Thyroid gland (tissue), 4 donors: Measurements from ENCODE around the gene NKX1-1.

Source experiments
- POLR2A ChIP-seq, 2 donors: fragments of 450-650 bp; IDR thresholded peaks; one replicate each; pipeline ENCODE4 v1.6.1; 2017; ENCODE audit warnings: antibody characterized with exemption in 2 of 2, mild to moderate bottlenecking in 2 of 2, moderate library complexity in 1 of 2
- TF ChIP-seq, protein P1 (sequence below), 6 experiments: fragments of 200-600 bp in 3 of 6; fragments of 450-650 bp in 3 of 6; sonication (generic) in 3 of 6; IDR thresholded peaks; one replicate each; pipeline ENCODE4 v1.5.1; 2016 to 2019; ENCODE audit warnings: antibody characterized with exemption in 6 of 6, mild to moderate bottlenecking in 2 of 6, inconsistent platforms in 1 of 6, moderate library complexity in 1 of 6

DNA sequence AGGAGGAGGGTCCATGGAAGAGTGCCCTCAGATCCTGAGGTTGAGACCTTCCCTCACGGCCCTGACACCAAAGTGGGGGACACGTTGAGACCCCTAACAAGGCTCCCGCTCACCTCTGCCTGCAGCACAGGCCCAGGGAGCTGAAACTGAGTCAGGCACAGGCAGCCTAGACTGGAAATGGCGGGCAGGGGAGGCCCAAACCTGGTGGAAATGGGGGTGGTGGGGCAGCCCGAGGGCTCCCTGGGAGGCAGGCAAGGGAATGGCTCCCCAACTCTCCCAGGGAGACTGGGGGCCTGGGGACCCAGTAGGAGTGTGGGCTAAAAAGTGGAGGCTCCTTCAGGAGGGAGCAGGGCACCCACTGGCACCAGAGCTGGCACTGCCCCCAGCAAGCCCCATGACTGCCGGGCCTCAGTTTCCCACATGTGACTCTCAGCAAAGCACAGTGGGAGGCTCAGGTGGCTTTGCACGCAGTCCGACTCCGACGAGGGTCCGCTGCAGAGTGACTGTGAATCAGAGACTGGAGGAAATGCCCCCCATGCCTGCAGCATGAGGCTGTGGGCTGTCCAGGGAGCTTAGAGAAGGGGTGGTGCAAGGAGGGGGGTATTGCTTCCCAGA lies 5.9 kb downstream of the NKX1-1 start:
- TF ChIP-seq, protein P1, sequence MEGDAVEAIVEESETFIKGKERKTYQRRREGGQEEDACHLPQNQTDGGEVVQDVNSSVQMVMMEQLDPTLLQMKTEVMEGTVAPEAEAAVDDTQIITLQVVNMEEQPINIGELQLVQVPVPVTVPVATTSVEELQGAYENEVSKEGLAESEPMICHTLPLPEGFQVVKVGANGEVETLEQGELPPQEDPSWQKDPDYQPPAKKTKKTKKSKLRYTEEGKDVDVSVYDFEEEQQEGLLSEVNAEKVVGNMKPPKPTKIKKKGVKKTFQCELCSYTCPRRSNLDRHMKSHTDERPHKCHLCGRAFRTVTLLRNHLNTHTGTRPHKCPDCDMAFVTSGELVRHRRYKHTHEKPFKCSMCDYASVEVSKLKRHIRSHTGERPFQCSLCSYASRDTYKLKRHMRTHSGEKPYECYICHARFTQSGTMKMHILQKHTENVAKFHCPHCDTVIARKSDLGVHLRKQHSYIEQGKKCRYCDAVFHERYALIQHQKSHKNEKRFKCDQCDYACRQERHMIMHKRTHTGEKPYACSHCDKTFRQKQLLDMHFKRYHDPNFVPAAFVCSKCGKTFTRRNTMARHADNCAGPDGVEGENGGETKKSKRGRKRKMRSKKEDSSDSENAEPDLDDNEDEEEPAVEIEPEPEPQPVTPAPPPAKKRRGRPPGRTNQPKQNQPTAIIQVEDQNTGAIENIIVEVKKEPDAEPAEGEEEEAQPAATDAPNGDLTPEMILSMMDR (IDR thresholded peaks at IDR 0.05): no peak
- TF ChIP-seq POLR2A (IDR thresholded peaks at IDR 0.05): no peak
